Activated CD4-positive, CD25-positive, alpha-beta regulatory T cell treated with anti-CD3 and anti-CD28 coated beads, Interleukin-2, amount 50 U/mL, for 24 hours (primary cell): ENCODE results near the gene SKIDA1.

Experiments used
- ATAC-seq, 2 donors: fragments of 150-1000 bp; cut with Tn5 transposase; one replicate each; pipeline ENCODE4 v1.10.0; 2021; ENCODE audit warnings: mild to moderate bottlenecking in 1 of 2, moderate library complexity in 1 of 2

SKIDA1 gene

DNA sequence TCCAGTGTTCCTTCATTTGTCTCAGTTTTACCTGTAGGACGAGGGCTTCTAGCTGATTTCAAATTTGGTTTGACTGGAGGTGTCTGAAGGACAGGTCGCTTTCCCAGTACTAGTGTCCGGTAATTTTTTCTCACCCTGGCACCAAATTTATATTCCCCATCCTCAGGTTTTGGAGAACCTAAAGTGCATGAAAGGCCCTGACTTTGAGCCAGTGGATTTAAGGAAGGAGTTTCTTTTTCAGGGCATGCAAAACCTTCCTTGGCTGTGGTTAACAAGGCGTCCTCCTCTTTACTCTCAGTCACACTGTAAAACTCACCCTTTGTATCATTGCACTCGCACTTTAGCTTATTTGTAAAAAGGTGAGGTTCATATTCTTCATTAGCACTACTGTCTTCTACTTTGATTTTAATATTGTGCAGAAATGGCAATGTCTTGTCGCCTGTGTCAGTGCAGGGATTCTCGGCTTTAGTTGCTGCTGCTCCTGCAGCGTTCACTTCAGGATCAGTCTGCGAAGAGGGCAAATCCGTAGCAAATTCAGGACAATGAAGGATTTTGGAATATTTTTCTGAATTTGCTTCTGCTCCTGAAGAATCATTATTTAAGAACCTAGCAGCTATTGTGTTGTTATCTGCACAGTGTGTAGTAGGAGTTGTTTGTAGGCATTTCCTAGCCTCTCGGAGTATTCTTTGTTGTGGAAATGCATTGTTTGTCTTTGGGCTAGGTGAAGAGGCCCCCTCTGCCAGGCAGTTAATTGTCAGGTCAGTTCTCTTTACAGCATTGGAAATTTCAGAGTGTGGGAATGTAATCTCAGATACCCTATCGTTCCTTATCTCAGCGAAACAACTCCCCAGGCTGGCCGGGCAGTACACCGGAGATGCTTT is 9.9 kb downstream of the SKIDA1 start:
- no peak for ATAC-seq

DNA sequence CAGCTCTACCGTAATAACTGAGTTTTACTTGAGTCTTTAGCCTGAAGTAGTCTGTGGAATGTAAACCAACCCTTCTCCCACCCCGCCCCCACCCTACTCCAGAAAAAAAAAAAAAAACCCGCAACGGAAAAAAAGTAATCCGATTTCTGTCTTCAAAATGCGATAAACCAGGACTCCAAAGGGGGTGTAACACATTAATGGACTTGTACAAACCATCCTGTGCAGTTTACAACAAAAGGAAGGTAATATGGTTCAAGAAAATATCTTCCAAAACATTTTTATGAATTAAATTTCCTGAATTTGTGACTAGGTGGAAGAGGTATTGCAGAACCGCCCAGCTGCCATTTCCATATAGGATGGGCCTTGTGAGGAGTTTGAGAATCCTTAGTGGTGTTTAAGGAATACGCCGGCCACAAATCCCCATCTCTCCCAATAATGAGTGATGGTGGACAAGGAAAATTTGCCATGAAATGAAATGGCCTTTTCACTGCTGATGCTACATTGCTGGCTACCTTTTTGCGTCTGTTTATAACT is 10.6 kb downstream of the SKIDA1 start:
- no peak for ATAC-seq

DNA sequence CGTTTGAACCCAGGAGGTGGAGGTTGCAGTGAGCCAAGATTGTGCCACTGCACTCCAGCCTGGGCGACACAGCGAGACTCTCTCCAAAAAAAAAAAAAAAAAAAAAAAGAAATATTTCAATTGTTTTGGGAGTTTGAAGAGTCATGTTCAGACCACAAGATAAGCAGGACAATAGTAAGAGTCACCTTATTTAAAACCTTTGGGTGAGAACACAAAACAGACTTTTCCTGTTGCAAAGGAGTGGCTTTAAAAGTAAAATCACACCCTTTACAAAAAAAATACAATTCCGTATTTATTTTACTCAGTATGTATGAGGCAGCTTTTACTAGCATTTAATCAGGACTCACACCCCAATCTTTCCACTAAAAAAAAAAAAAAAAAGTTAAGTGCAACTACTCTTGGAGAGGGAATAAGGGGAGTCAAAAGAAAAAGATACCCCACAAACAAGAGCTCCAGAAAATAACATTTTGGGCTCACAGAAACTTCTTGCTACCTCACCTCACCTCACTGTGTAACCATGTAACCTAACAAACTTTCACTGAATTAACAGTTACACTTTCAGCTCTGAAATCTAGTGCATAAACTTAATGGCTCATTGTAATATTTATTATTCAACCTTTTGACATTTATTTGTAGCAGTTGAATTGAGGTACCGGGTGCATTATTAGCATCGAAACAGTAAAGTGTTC is 11.2 kb downstream of the SKIDA1 start:
- ATAC-seq: no peak

DNA sequence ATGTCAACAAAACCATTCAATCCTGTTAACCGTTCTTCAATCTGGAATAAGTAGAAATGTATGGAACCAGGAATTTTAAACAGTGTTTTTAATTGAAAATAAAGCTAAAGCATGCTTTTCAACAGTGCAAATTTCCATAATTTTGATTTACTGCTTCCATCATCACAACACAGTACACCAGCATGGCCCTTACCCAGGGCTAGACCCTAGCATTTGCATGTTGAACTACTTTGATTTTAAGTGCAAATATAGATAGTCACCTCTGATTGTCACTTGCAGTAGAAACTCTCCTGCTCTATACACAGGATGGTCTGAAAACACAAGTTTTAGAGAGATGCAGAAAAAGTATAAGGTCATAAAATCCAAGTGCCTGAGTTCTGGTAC is 12.1 kb downstream of the SKIDA1 start:
- ATAC-seq: no peak

DNA sequence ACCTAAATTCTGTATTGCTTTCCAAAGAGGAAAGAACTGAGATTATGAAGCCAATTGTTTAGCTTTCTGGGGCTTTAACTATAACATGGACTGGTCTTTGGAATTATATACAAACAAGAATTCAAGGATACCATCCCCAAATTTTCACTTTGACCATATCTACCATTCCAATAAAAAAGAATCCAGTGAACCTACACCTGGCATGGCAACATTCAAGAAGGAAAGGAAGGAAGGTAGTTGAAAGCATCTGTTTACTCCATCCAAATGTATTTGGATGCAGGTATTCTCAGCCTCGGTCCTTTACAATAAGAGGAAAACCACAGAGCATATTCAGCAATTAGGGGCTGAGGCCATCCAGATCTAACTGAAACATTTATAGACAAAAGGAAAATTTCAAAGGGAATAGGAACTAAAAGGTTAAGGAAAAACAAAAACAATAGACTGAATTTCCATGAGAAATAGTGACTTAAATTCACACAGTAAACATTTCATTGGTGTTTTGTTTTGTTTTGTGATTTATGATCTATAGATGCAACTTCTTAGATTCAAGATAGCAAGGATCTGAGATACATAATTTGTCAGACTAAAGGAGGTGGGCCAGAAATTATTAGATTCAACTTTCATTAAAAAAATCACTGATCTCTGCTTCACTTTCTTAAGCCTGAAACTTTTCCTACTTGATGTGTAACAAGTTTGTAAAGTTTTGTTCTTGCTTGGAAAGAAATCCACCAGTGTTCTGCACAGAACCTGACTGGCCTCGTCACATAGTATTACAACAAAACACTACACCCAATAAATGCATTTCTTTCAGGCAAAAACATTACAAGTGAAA is 12.7 kb downstream of the SKIDA1 start:
- ATAC-seq: no peak

DNA sequence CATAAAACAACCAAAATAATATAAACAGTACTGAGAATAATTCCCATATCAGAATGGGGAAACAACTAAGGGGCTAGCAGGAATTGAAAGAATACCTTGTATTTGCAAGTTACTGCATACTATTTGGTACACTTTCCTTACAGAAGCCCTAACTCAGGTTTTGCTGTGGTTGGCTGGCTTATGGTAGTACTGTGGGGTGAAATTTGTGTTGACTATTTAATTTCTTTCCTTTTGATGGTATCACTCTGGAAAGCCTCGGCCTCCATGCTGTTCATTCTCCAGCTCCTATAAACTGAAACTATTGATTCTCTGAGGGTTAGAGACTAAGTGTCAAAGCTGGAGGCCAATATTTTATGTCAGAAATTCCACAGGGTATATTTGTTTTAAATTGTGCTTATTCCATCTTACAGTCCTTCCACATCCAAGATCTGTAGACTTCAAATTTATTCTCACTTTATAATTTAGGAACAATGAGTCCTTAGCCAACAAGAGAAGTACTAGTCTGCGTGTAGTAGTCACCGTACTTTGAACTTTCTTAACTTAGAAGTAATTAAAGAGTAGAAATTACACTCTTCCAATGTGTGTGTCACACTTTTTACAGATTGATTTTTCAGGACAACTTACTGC is 13.4 kb downstream of the SKIDA1 start:
- ATAC-seq: no peak

DNA sequence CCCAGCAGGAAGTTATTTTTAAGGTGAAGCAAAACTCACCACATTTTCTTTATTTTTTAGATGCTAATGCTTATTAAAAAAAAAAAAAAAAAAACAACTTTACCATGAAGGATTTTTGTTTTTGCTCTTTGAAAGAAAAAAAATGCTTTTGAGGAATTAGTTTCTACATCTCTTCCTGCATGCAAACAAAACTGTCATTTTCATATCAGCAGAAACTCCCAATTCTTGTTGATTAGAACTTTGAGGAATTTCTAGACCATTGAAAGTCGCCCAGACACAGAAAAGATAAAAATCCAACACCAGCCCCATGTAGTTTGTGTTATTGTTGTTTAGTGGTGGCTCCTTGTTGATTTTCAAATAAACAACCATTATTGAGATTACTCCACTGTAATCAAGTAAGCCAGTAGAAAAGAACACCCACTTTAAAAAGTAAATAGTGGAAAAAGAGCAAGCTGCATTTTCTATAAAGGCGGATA is 14.3 kb downstream of the SKIDA1 start:
- no peak for ATAC-seq

DNA sequence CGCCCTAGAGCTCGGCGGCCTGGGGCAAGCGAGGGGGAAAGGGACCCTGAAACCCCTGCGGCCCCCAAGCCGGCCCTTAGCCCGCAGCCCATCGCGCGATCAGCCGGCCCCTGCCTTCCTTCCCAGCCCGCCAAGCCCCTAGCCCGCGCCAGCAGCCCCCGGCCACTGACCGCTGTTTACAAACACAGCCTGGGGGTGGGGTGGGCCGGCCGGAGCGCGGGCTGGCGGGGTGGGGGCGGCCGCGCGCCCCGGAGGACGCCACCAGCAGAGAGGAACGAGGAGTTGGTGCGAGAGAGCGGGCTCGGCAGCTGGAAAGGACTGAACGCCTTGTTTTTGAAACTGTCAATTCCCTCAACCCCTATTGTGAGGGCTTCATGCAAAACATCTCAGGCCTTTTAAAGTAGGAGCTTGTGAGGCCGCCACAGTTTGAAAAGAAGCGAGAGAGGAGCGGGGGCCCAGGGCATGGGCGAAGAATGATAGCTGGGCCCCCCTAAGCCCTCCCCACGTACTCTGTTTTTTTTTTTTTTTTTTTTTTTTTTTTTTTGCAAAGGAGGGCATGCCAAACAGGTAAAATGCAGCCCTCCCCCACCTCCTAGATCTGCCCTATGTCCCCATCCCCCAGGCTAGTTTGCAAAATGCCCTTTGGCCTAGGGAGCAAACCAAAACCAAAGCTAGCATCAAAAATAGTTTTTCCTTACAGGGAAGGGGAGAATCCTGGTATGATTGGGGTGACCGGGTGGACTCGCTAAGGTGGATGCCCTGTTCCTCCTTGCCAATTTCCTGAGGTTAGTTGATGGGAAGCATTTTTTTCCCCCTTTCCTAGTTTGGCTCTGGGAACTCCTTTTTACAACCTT is 15.0 kb downstream of the SKIDA1 start:
- ATAC-seq: no peak

DNA sequence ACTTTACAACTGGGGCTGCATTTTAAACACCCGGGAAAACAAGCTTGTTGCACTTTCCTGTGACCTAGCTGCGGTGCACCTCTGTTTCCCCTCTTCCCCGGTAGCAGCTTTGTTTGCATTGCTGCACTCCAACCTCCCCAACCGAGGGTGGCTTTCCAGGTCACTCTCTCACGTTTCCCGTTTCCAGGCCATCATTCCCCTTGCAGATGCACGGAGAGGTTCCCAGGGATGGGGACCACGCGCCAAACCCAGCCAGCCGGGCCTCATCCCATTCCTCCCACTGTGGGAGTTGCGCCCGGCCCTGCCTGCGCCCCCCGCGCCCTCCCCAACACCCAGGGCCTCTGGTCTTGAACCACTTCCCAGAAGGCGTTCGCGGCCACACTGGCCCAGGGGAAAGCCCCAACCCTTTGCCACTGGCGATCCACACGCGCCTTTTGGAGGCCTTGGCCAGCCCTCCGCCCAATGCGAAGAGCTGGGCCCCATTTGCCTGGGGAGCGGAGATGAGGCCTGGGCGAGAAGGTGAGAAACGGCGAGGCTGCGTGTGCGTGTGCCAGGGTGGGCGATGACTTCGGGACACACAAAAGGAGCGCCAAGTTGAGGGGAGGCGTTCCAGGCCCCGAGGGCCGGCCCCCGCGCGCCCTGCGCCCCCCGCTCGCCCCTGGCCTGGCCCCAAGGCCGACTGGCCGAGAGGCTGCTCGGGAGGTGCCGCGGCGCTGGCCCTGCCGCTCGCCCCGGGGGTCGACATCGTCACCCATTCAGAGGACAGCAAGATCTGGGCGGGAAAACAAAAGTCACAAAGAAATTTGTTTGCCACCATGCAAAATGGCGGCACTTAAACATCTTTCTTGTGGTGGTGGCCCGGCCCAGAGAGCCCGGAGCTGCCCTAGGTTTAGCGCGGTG is 15.9 kb downstream of the SKIDA1 start:
- no peak for ATAC-seq

DNA sequence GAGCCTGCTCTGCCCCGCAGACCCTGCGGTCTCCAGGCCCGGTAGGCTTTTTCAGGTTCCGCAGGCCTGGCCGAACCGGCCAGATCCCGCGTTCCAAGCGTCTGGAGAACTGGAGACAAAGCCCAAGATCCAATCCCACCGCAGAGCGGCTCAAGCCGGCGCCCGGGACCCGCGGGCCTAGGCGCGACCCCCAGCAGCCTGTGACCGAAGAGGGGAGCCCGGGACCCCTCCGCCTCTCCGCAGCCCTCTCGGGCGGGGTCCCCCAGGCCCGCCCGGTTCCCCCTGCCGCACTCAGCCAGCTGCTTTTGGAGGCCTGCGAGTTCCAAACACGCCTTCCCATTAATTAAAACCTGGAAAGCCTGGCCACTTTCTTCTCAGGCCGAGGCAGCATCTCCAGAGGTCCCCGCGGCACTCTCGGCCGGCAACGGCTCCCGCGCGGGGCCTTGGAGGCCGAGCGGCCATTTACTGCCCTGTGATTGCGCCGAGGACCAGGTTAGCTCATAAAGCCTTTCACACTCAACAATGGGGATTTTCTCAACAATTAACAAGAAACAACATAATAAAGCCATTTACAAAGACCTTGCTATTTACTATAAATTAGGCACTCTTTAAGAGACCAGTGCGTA is 16.7 kb downstream of the SKIDA1 start:
- no peak for ATAC-seq

DNA sequence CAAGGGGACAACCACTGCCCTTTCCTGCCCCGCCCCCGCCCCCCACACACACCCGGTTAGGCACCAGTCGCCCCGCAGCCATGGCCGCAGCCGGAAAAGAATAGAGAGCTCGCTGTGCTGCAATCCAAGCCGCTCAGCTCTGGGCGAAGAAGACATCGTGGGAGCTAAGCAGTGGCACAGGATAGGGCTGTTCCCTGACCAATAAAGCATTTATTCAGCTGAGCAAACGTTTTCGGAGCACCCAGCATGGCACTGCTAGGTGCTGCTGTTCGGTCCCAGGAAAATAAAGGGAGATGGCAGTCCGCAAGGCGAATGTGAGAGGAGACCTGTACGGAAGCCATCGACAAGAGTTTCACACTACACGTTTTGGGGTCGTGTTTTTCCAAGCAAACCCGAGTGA is 18.3 kb downstream of the SKIDA1 start:
- ATAC-seq: no peak

DNA sequence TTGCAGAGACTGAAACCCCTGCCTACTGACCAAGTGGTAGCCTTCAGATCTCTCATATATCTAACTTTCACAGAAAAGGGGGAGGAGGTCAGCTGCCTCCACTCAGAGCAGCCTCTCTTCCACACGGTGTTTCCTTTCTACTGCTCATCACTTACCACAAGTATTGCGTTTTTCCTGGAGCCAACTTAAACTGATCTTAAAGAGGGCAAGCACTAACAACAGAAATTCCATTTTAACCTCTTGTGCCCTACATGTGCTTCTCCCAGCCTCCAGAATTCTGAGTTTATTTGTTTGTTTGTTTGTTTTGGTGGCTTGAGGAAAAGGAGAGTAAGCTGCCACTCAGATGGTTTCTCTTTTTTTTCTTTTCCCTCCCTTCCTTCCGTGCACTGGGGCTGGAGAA is 19.1 kb downstream of the SKIDA1 start:
- no peak for ATAC-seq

DNA sequence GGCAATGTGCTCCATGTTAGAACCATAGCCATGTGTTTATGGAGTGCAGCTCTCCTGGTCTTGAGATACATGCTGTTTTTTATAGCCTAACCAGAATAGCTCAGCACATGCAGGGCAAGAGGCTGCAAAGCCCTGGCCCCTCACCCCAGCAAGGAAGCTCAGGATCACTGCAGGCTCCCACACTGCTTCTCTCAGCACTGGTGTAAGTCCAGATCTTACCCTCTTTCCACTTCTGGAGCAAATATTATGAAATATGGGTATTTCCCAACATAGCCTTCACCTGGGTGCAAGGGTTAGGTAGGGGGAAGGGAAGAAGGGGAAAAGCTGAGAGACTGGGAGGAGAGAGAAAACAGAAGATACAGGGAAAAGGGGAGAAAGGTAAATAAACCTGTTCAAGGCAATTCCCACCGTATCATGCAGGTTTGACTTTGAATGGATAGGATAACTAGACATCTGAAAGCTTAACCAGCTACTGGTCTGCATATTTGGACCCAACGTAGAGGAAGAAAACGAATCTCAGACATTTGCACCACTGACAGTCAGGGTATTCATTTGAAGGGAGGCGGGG is 19.7 kb downstream of the SKIDA1 start:
- ATAC-seq: no peak

DNA sequence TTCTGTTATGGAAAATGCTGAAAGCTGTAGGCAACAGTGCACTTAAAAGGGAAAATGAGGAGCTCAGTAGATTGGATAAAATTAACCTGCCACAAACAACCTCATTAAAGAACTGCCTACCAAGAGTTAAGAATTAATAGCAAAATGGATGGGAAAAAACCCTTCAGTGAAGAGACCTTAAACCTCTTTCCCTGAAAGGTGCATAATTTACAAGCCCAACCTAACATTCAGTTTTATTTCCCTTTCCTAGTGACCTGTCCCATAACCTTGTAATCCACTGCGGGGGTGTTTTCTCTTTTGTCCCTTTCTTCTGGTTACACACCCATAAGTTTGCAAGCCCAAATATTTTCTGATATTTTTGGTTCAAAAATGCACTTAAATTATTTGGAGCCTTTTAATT is 21.9 kb downstream of the SKIDA1 start:
- no peak for ATAC-seq

DNA sequence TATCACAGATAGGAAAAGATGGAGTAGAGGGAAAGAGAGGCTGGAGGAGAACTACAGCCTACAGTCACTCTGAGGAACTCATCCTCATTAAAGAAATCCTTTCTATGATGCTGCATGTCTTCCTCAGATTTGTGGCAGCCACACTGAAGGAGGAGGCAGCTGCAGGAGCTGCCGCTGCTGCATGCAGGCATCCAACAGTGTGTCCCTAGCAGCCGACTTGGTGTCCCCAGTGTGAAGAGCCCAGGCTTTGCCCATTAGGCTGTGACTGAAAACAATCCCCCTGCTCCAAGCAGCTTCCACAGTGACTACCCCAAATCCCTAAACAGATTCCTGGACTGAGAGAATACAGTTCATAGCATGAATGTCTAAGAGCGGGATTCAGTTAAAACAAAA is 23.1 kb downstream of the SKIDA1 start:
- ATAC-seq: no peak

DNA sequence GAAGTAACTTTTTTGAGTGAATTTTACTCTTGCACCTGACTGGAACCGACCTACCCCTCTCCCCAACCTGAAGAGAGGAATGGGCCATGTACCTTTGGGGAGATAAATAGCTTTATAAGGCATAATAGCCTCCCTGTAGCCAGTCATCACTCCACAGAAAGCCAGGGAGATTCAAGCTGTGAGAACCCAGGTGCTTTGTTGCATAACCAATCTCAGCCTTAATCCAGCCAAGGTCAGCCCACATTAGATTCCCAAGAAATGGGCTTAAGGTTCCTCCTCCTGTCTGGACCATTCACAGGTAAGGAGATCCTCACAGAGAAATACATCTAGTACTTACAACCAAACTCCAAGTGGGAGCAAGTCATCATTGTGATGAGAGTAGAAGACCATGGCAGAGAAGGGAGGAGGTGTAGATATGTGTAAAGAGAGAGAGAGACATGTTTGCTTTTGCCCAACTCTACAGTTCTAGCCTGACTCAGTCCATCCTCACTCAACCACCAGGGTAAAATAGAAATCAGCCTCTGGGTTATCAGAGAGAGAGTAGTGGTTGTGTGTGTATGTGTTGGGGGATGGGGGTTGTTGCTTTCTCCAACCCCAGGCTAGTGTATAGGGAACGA is 23.6 kb downstream of the SKIDA1 start:
- ATAC-seq: peak; percentile 27 to 41

DNA sequence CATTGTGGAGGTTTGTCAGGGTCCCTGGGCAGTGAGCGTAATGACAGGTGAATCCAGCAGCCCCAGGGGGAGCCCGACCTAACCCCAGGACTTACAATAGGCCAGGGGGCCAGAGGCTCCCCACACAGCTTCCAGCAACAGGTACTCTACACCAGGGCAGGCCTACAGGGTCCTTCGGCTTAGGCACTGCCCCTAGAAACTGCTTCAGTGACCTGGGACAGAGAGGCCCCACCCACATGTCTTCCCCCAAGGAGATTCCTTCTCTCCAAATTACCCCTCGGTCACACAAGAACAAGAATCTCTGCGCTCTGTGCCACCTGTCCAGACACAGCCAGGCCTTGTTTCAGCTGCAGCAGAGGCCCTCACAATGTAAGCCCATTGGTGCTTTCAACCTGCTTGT is 24.4 kb downstream of the SKIDA1 start:
- no peak for ATAC-seq

DNA sequence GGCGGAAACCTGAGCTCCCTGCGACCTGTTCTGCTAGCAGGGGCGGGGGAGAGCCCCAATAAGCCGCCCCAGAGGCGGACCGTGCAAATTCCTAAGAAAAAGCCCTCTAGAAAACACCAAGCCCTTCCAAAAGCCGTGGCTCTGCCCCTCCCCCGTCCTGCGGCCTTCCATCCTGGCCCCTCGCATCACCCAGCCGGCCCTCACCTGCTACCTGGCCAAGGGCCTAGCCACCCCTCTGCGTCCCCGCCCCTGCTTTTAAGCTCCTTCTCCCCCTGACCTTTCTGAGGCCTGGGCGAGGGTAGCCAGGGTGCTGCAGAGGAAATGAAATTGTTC is 24.9 kb downstream of the SKIDA1 start:
- ATAC-seq: no peak
